WI38 (cell line): ENCODE data around the gene KCTD12.

Source experiments
- H3K4me3 ChIP-seq: 2 replicates; pipeline ENCODE4 v1.5.1; 2011; ENCODE audit warnings: low read depth, mild to moderate bottlenecking, control low read depth, low read length
- CTCF ChIP-seq: IDR thresholded peaks from 2 replicates; pipeline ENCODE4 v1.5.1; 2012; ENCODE audit warnings: low read depth, mild to moderate bottlenecking, control low read depth, low read length

The KCTD12 gene

GRCh38 chr13:76879883-76880270, 6.3 kb downstream of the KCTD12 start:
- no peak for TF ChIP-seq CTCF
- no peak overlapping the region for H3K4me3 ChIP-seq

GRCh38 chr13:76879203-76879882, 6.9 kb downstream of the KCTD12 start:
- no peak for TF ChIP-seq CTCF
- H3K4me3 ChIP-seq = no peak overlapping the region

- TF ChIP-seq CTCF = no peak
- no peak overlapping the region for H3K4me3 ChIP-seq
These were observed 8.2 kb downstream of the KCTD12 start for GRCh38 chr13:76878043-76878442.

GRCh38 chr13:76875271-76875815, 10.9 kb downstream of the KCTD12 start:
- no peak for TF ChIP-seq CTCF
- H3K4me3 ChIP-seq = no peak overlapping the region

GRCh38 chr13:76874479-76874878, 11.7 kb downstream of the KCTD12 start:
- TF ChIP-seq CTCF = no peak
- no peak overlapping the region for H3K4me3 ChIP-seq

- TF ChIP-seq CTCF = no peak
- no peak overlapping the region for H3K4me3 ChIP-seq
These were observed 12.8 kb downstream of the KCTD12 start for GRCh38 chr13:76873445-76873844.

GRCh38 chr13:76872675-76873074, 13.5 kb downstream of the KCTD12 start:
- H3K4me3 ChIP-seq = no peak overlapping the region
- no peak for TF ChIP-seq CTCF
